ENCODE results near the gene CISD3.
A peak's percentile ranks its signal among the peaks of the same experiment; 100 is the strongest.

Gene CISD3

GRCh38 chr17:38742411-38743308, 12.5 kb downstream of the CISD3 start:
- DNase-seq (ENCODE audit: extremely low read depth in 1 of 2, low read depth in 1 of 2) = no peak

DNA sequence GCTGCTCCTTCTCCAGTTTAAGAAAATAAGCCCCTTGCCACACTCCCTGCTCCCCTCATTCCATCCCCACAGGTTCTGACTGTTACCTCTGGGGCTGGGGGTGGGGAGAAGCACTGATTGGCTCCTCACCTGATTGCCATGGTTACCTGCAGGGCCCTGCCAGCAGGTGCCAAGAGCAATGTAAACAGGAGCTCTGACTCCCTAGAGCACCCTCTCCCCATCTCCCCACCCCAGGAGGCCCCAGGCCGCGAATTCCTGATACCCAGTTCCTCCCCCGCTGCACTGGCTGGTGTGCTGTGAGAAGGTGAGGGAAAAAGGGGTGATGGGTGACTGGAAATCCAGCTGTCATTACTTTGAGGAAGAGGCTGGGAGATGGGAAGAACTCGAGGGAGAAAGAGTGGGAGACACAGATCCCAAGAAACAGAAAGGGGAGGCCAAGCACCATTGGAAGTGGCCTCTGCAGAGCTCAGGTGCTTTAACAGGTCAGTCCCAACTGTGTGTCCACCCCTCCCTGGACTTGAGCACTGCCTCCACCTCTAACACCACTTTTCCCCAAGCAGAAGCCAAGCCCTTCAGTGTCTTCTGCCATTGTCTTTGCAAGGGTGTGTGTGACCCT, 13.5 kb downstream of the CISD3 start:
- DNase-seq (ENCODE audit: extremely low read depth in 1 of 2, low read depth in 1 of 2) = no peak

DNA sequence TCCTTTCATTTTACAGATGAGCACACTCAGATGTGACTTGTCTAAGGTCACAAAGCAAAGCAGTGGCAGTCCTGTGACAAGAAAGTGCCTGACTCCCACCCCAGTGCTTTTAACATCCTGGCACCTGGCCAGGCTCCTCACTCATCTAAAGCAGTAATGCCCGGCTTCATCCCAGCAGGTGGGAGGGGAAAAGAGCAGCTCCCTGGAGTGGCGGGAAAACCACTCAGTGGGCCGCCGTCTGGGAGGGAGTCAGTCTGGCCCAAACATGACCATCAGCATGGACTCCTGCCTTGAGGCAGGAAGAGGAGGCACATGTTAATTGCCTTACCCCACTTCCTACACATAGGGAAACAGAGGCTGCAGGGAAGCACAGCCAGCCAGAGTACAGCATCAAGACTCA, 15.4 kb downstream of the CISD3 start:
- DNase-seq (ENCODE audit: extremely low read depth in 1 of 2, low read depth in 1 of 2) = no peak

DNA sequence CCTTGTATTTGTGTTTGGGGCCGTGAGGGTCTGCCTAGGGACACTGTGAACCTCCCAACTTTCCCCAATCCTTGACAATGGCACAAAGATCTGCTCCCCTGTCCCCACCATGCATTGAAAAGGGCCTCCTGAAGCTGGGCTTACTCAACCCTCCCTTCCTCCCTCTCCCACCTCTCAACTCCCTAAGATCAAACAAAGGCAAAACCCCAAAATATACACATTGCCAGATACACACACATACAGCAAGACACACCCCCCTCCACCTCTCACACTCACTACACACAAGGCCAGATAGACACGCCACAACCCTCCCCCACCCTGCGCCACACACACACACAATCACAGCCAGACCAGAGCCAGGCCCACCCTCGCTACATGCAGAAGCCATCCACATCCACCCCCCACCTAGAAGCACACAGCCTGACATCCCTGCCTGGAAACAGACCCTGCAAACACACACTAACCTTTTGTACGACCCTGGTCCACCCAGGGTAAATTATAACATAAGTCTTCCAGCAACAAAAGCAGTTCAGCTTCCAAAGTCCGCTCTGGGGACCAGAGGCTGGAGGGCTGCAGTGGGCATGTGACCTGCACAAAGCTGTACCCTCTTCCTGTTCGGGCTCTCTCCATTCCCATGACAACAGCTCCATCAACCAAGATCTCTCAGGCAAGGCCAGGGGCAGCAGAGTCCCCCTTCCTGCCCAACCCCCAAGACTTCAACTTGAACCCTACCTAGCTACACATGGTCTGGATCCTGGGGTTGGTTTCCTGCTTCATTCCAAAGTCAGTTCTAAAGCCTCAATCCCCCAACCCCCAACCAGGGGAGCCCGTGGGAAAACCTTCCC, 16.1 kb downstream of the CISD3 start:
- DNase-seq (ENCODE audit: extremely low read depth in 1 of 2, low read depth in 1 of 2) = no peak

- DNase-seq (ENCODE audit: extremely low read depth in 1 of 2, low read depth in 1 of 2) = no peak
Observed at GRCh38 chr17:38746849-38747462, 16.8 kb downstream of the CISD3 start.

- no peak for DNase-seq (ENCODE audit: extremely low read depth in 1 of 2, low read depth in 1 of 2)
Observed at GRCh38 chr17:38747463-38748148, 17.5 kb downstream of the CISD3 start.

DNA sequence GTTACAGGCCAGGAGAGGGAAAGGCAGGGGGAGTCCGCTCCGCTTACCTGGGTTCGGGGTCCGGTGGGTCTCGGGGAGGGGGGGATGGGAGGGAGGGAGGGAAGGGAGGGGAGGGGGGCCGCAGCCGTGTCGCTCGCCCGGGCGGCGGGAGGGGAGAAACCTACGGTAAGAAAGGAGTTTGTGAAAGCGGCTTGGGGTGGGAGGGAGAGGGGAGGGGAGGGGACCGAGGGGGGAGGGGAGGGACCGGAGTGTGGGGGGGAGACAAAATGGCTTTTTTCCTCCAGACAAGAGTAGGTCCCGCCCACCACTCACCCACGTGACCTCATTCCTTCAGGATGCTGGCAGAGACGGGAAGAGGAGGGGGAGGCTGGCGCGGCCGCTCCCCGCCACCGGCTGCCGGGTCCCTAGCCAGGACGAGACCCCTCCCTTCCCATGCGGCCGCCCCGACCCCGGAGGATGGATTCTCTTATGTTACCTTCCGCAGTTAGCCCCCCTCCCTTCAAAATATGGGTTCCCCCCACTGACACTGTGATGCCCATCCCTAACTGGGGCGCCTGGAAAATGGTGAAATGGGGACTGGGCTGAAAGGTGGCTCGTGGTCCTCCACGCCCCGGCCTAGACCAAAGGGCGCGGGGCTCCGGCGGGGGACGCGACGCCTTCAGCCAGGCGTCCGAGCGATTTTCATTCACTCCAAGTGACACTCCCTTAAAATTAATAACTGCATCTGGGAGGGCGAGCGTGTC, 18.2 kb downstream of the CISD3 start, which contains the start of gene PCGF2:
Gene PCGF2, minus strand, starts transcription at position 188 of the 743 bp plus-strand sequence. CDS start 7,934 bp downstream, outside the sequence.
- no peak for DNase-seq (ENCODE audit: extremely low read depth in 1 of 2, low read depth in 1 of 2)

GRCh38 chr17:38748892-38749222, 18.7 kb downstream of the CISD3 start:
- DNase-seq (ENCODE audit: extremely low read depth in 1 of 2, low read depth in 1 of 2) = no peak

DNA sequence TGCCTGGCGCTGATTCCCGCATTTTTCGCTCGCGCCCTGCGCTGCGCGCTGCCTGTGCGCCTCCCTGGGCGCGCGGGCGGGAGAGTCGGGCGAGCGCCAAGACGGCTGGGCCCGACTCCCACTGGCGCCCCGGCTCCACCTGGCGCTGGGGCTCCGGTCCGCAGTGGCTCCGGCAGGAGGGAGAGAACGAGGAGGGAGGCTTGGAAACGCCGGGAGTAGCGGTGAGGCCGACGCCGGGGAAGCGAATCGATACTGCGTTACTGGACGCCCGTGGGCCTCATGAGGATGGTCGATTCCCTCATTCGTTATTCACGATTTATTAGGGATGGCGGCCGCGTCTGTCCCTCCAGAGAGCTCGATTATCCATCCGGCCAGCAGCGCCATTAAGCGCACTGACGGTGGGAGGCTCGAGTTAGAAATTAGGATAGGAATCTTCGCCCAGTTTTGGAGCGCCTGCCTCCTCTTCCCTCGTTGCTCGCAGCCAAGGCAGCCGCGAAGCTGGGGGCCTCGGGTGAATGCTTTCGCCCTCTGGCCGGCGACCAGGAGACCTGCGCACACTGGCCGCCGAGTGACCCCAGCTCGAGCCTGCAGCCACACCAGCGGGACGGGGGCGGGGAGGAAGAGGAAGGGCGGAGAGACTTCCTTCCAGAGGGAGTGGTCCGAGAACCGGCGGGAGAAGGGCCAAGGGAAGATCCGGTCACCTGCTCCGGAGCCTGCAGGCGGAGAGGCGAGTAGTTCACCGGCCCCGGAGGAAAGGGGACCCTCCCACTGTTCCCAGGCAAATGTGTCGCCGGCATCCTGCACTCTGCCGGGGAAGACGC, 19.3 kb downstream of the CISD3 start:
- DNase-seq (ENCODE audit: extremely low read depth in 1 of 2, low read depth in 1 of 2) = no peak

DNA sequence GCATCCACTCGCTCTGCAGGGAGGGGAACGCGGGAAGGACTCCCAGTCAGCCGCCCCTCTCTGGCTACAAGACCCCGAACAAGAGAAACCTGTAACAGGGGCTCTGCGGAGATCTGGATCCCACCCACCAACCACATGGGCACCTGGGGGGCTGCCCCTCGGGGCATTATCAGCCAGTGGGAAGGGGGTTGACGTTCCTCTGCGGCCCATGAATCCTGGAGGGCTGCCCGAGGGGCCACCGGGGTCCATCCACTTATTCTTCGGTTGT, 19.8 kb downstream of the CISD3 start:
- DNase-seq (ENCODE audit: extremely low read depth in 1 of 2, low read depth in 1 of 2) = no peak

DNA sequence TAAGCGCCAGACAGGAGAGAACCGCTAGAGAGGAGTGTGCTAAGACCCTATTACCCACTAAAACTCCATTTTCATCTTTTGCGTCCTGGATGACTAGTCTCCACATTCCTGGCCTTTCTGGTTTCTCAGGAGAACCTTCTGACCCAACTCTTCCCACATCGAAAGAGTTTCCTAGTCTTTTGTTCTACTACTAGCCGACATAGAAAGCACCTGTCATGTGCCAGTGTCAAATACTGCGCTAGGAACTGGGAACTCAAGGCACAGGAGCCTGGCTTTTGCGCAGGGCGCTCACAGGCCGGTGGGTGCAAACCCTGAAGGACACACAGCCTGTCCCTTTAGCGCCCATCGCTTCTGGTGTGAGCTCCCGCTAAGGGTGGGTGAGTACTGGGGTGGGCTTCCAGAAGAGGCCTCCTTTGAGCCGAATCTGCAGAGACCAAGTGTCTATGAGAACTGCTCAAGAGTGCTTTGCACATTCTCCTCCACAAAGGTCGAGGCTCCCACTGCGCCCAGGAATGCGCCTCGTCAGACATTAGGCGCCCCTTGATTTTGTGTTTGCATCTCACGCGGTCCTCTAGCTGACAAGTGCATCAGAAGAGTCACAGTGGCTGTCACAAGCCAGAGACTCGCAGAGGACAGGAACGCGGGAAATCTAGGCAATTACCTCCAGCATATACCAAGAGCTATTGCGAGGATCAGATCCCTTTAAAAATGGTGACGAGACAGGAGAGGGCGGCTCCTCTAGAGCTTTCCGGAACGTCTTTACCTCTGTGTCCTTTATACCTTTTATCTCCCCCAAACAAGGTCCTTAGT, 20.4 kb downstream of the CISD3 start:
- no peak for DNase-seq (ENCODE audit: extremely low read depth in 1 of 2, low read depth in 1 of 2)

- no peak for DNase-seq (ENCODE audit: extremely low read depth in 1 of 2, low read depth in 1 of 2)
Observed at GRCh38 chr17:38751144-38751807, 21.1 kb downstream of the CISD3 start.

GRCh38 chr17:38751808-38752307, 21.7 kb downstream of the CISD3 start:
- DNase-seq (ENCODE audit: extremely low read depth in 1 of 2, low read depth in 1 of 2) = peak; percentile 41 to 66

GRCh38 chr17:38752308-38753070, 22.3 kb downstream of the CISD3 start, which contains the start of gene PSMB3:
Gene PSMB3 (plus strand): TSS chr17:38752741. CDS start chr17:38752827, 86 bp downstream.
- DNase-seq (ENCODE audit: extremely low read depth in 1 of 2, low read depth in 1 of 2) = peak; percentile 88 to 93

DNA sequence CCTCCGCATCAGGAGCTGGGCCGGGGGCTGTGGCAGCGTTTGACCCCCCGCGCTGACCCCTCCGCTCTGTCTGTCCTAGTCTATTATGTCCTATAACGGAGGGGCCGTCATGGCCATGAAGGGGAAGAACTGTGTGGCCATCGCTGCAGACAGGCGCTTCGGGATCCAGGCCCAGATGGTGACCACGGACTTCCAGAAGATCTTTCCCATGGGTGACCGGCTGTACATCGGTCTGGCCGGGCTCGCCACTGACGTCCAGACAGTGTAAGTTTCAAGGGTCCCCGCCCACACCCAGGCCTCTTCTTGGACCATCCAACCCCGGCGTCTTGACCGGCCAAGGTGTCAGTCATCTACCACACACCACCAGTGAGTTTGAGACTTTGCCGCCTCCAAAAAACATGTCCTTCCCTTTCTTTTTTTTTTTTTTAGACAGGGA, 22.9 kb downstream of the CISD3 start:
- DNase-seq (ENCODE audit: extremely low read depth in 1 of 2, low read depth in 1 of 2) = no peak

DNA sequence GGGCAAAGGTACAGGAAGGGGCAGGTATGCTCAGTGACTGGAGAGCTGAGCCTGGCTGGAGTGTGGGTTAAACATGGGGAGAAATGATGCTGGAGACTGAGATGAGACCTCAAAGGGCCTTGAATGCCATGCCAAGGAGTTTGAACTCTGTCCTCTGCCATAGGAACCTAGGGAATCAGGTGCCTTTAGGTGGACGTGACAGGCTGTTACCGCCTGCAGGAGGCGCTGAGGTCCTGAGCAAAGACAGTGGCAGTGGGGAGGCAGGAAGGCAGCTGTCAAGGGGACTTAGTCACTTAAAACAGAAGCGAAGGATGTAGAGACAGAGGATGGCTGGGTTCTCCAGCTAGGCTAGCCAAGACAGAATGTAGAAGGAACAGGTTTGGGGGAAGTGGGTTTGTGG, 31.5 kb downstream of the CISD3 start:
- DNase-seq (ENCODE audit: extremely low read depth in 1 of 2, low read depth in 1 of 2) = no peak

DNA sequence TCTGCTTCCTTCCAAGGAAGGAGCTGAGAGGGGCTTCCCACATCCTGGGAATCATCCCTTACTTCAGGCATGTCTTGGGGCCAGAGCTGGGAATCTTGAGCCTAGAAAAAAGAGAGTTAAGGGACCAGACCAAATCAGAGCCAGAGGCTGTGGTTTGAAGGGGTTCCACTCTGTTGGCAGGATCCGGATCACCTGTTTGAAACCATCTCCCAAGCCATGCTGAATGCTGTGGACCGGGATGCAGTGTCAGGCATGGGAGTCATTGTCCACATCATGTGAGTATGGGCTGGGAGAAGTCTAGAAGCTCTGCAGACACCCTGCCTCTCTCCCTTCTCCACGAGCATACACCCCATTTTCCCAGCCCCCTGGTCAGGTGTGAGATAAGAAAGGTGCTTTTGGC, 32.1 kb downstream of the CISD3 start:
- no peak for DNase-seq (ENCODE audit: extremely low read depth in 1 of 2, low read depth in 1 of 2)

Measured in activated CD8-positive, alpha-beta memory T cell treated with anti-CD3 and anti-CD28 coated beads for 1 hour (primary cell).